ENCODE data around the gene METAP1D.
A peak's percentile ranks its signal among the peaks of the same experiment; 100 is the strongest.

Gene METAP1D

GRCh38 chr2:172081221-172082022 is 81.7 kb downstream of the METAP1D start:
- no peak for TF ChIP-seq JUND (IDR thresholded peaks at IDR 0.05; ENCODE audit: low read depth)
- in situ Hi-C loops (cut with HindIII; ENCODE audit: low pct_unique_long_range_greater_than_20kb, low sequenced_read_pairs) = no loop called here

DNA sequence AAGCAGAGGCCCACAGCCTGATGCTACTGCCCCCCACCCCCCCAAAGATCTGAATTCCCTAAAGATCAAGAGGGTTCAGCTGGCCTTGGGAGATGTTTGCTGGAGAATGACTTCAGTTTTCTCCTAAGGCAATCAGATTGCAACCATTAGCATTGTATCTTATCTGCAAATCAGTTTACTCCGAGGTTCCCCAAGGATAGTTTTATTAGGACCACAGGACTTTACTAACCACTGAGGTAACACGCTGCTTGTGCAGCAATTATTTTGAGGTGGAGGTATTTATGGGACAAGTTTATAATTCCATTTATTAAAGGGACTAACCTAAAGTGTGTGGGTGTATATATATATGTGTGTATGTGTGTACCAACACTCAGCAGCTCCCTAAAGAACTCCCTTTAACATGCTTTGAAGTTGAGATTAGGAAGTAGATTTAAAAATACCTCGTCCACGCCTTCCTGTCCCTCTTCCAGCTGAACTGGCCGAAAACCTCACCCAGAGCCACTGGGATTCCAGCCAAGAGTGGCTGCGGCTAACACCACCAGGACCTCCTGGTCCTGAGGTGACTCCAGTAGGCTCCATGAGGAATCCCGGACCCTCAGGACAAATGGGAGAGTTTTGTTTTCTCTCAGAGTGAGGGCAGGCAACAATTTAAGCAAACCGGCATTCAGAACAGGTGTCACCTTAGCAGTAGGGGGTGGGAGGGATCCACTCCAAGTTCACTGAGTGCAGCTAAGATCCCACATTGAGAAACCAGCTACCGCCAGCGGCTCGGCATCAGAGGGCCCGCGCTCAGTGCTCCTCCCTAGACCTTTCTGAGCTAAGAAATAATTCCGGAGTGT is 82.6 kb downstream of the METAP1D start:
- in situ Hi-C loops (cut with HindIII; ENCODE audit: low pct_unique_long_range_greater_than_20kb, low sequenced_read_pairs) = no loop called here
- DNase-seq (ENCODE audit: low read depth in 1 of 2, low spot score in 1 of 2) = no peak
- no peak for TF ChIP-seq JUND (IDR thresholded peaks at IDR 0.05; ENCODE audit: low read depth)

More at GRCh38 chr2:172081221-172082022, 81.7 kb downstream of the METAP1D start:
- no peak for DNase-seq (ENCODE audit: low read depth in 1 of 2, low spot score in 1 of 2)

DNA sequence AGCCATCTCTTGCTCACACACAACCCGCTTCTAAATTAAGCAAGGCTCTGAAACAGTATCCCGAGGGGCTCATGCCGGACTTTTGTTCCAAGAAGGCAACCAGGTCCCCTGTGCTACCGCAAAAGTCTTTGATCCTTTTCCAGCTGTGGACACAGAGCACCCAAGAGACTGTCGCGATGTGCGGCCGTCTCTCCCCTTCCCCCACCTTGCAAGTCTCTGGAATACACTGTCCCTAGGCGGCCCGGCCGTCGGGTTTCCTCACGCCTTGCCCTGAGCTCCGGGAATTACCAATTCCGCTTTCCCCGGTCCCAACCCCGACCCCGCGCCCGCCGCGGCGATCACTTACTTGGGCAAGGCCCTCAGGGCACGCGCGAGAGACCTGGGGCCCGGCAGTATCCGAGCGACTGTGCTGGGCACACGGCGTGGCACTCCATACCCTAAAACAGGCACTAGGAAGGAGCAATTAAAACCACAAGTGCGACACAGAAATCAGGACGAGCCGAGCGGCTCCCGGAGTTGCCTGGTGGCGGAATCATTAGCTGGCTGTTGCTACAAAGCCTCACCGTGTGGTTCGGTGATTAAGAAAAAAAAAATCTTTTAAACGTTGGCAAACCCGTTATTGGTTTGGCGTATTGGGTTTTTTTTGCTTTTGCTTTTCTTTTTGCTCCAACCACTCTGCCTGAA is 83.3 kb downstream of the METAP1D start:
- in situ Hi-C loops (cut with HindIII; ENCODE audit: low pct_unique_long_range_greater_than_20kb, low sequenced_read_pairs) = no loop called here
- no peak for TF ChIP-seq JUND (IDR thresholded peaks at IDR 0.05; ENCODE audit: low read depth)
- no peak for DNase-seq (ENCODE audit: low read depth in 1 of 2, low spot score in 1 of 2)

GRCh38 chr2:172083628-172084394 is 84.1 kb downstream of the METAP1D start:
- in situ Hi-C loops (cut with HindIII; ENCODE audit: low pct_unique_long_range_greater_than_20kb, low sequenced_read_pairs) = no loop called here
- DNase-seq (ENCODE audit: low read depth in 1 of 2, low spot score in 1 of 2) = no peak
- no peak for TF ChIP-seq JUND (IDR thresholded peaks at IDR 0.05; ENCODE audit: low read depth)

DNA sequence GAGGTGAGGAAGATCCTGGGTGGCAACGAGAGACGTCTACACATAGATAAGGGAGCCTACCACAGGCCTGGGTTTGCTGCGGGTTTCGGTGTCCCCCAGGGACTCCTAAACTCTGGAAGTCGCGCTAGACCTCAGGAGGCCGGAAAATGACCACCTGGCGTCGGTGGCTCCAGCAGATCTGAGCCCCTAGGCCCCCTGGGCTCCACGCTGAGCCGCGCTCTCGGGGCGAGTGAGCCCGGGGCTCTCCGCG is 84.6 kb downstream of the METAP1D start:
- no peak for DNase-seq (ENCODE audit: low read depth in 1 of 2, low spot score in 1 of 2)
- TF ChIP-seq JUND (IDR thresholded peaks at IDR 0.05; ENCODE audit: low read depth) = no peak
- in situ Hi-C loops (cut with HindIII; ENCODE audit: low pct_unique_long_range_greater_than_20kb, low sequenced_read_pairs) = no loop called here

- in situ Hi-C loops (cut with HindIII; ENCODE audit: low pct_unique_long_range_greater_than_20kb, low sequenced_read_pairs) = no loop called here
- no peak for TF ChIP-seq JUND (IDR thresholded peaks at IDR 0.05; ENCODE audit: low read depth)
- DNase-seq (ENCODE audit: low read depth in 1 of 2, low spot score in 1 of 2) = peak; percentile 91 to 95
Observed at GRCh38 chr2:172084645-172085459, 85.1 kb downstream of the METAP1D start.

- TF ChIP-seq JUND (IDR thresholded peaks at IDR 0.05; ENCODE audit: low read depth) = no peak
- in situ Hi-C loops (cut with HindIII; ENCODE audit: low pct_unique_long_range_greater_than_20kb, low sequenced_read_pairs) = no loop called here
- DNase-seq (ENCODE audit: low read depth in 1 of 2, low spot score in 1 of 2) = no peak
Observed at GRCh38 chr2:172085460-172086159, 85.9 kb downstream of the METAP1D start, which contains the start of gene DLX1. DLX1 (plus strand) TSS chr2:172085507; CDS start chr2:172085678, 171 bp downstream.

GRCh38 chr2:172086241-172087206 is 86.8 kb downstream of the METAP1D start:
- in situ Hi-C loops (cut with HindIII; ENCODE audit: low pct_unique_long_range_greater_than_20kb, low sequenced_read_pairs) = no loop called here
- peak in 1 of 2 experiments; percentile 74 for DNase-seq (ENCODE audit: low read depth in 1 of 2, low spot score in 1 of 2)
- TF ChIP-seq JUND (IDR thresholded peaks at IDR 0.05; ENCODE audit: low read depth) = no peak

- TF ChIP-seq JUND (IDR thresholded peaks at IDR 0.05; ENCODE audit: low read depth) = no peak
- in situ Hi-C loops (cut with HindIII; ENCODE audit: low pct_unique_long_range_greater_than_20kb, low sequenced_read_pairs) = no loop called here
- no peak for DNase-seq (ENCODE audit: low read depth in 1 of 2, low spot score in 1 of 2)
Observed at GRCh38 chr2:172087207-172087779, 87.5 kb downstream of the METAP1D start.

DNA sequence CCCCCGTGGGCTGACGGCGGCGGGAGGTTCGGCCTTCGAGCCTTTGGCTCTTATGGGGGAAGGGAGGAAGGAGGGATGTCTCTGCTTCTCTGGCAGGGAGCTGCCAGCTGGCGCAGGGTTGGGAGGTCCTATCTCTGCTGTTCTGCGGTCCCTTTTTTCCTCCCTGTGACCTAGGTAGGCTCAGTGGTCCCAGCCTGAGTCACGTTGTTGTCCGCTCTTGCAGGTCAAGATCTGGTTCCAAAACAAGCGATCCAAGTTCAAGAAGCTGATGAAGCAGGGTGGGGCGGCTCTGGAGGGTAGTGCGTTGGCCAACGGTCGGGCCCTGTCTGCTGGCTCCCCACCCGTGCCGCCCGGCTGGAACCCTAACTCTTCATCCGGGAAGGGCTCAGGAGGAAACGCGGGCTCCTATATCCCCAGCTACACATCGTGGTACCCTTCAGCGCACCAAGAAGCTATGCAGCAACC is 88.1 kb downstream of the METAP1D start:
- in situ Hi-C loops (cut with HindIII; ENCODE audit: low pct_unique_long_range_greater_than_20kb, low sequenced_read_pairs) = no loop called here
- TF ChIP-seq JUND (IDR thresholded peaks at IDR 0.05; ENCODE audit: low read depth) = no peak
- no peak for DNase-seq (ENCODE audit: low read depth in 1 of 2, low spot score in 1 of 2)
